Neutrophil (primary cell): ENCODE data around the gene PLEKHA6.
"Not testable (repeated sequence)": the region's sequence is repeated elsewhere in the genome, so short reads cannot be mapped to it uniquely, and the experiment has no call there.

Experiments
- H3K27ac ChIP-seq: fragments of 200-600 bp; sonication (generic); 2 replicates; pipeline ENCODE4 v1.5.1; 2016; ENCODE audit warnings: mild to moderate bottlenecking, moderate library complexity
- H3K27me3 ChIP-seq: fragments of 200-600 bp; sonication (generic); 2 replicates; pipeline ENCODE4 v1.6.0; 2016; ENCODE audit warnings: mild to moderate bottlenecking
- H3K36me3 ChIP-seq: fragments of 200-600 bp; sonication (generic); 2 replicates; pipeline ENCODE4 v1.5.1; 2017
- H3K4me1 ChIP-seq, 2 experiments: fragments of 200-600 bp in 1 of 2; sonication (generic) in 1 of 2; 1 replicate in 1 of 2; 2 replicates in 1 of 2; pipeline versions ENCODE4 v1.5.1 to v1.6.1; 2013 to 2016; ENCODE audit warnings: low read depth in 1 of 2, low read length in 1 of 2, mild to moderate bottlenecking in 1 of 2, moderate library complexity in 1 of 2; ENCODE audit not compliant: control insufficient read depth in 1 of 2, insufficient read depth in 1 of 2
- H3K4me3 ChIP-seq, 2 experiments: fragments of 200-600 bp in 1 of 2; sonication (generic) in 1 of 2; 1 replicate in 1 of 2; 2 replicates in 1 of 2; pipeline ENCODE4 v1.5.1; 2013 to 2016; ENCODE audit warnings: low read depth in 1 of 2, low read length in 1 of 2, mild to moderate bottlenecking in 1 of 2, moderate library complexity in 1 of 2
- H3K9me3 ChIP-seq: fragments of 200-600 bp; sonication (generic); 2 replicates; pipeline ENCODE4 v1.5.1; 2016
- CTCF ChIP-seq: fragments of 200-600 bp; sonication (generic); IDR thresholded peaks from 2 replicates; pipeline ENCODE4 v1.5.1; 2016; ENCODE audit warnings: antibody characterized with exemption

PLEKHA6 gene

GRCh38 chr1:204313675-204314074 lies 46.1 kb downstream of the PLEKHA6 start:
- TF ChIP-seq CTCF, result no peak
- peaks cover 9% of the 10 kb centered on the region for H3K27me3 ChIP-seq
- no peaks in the 10 kb centered on the region for H3K36me3 ChIP-seq
- H3K4me1 ChIP-seq, result no peaks in the 10 kb centered on the region
- no peak overlapping the region for H3K27ac ChIP-seq
- no peaks in the 10 kb centered on the region for H3K9me3 ChIP-seq
- no peak overlapping the region for H3K4me3 ChIP-seq

GRCh38 chr1:204310970-204311369 lies 48.8 kb downstream of the PLEKHA6 start:
- not testable (repeated sequence) for H3K9me3 ChIP-seq, H3K4me1 ChIP-seq, H3K4me3 ChIP-seq, H3K36me3 ChIP-seq, H3K27ac ChIP-seq
- peaks cover 14% of the 10 kb centered on the region for H3K27me3 ChIP-seq

GRCh38 chr1:204308023-204308628 lies 51.6 kb downstream of the PLEKHA6 start:
- no peaks in the 10 kb centered on the region for H3K36me3 ChIP-seq
- no peak overlapping the region for H3K27ac ChIP-seq
- H3K9me3 ChIP-seq, result no peaks in the 10 kb centered on the region
- no peak overlapping the region for H3K4me3 ChIP-seq
- no peaks in the 10 kb centered on the region for H3K4me1 ChIP-seq
- TF ChIP-seq CTCF, result no peak
- H3K27me3 ChIP-seq, result peaks cover 5% of the 10 kb centered on the region

GRCh38 chr1:204307334-204307883 lies 52.3 kb downstream of the PLEKHA6 start:
- Histone ChIP-seq H3K27ac (no peak overlapping the region), H3K4me1 (no peaks in the 10 kb centered on the region), H3K4me3 (no peak overlapping the region), H3K36me3 (no peaks in the 10 kb centered on the region), H3K27me3 (peaks cover 4% of the 10 kb centered on the region), H3K9me3 (no peaks in the 10 kb centered on the region)
- no peak for TF ChIP-seq CTCF

- H3K27me3 ChIP-seq, result peaks cover 4% of the 10 kb centered on the region
Measured at GRCh38 chr1:204306076-204306475, 53.7 kb downstream of the PLEKHA6 start.

More at GRCh38 chr1:204306076-204306475, 53.7 kb downstream of the PLEKHA6 start:
- Histone ChIP-seq H3K9me3 (no peaks in the 10 kb centered on the region), H3K36me3 (no peaks in the 10 kb centered on the region), H3K27ac (no peak overlapping the region), H3K4me3 (no peak overlapping the region), H3K4me1 (no peaks in the 10 kb centered on the region)
- TF ChIP-seq CTCF, result no peak
